Glutamatergic neuron (in vitro differentiated cells): ENCODE results near the gene TMIGD3. TPM values are rescaled to one million over a fixed set of nuclear protein-coding genes. Genes with fewer than 3 reads are reported as not detected.

ENCODE experiments used
- DNase-seq: peaks from one replicate; pipeline ENCODE4 v3.0.0; 2022
- H3K27ac Mint-ChIP-seq: one replicate; pipeline ENCODE4 v1.8.0; 2020; ENCODE audit warnings: mild to moderate bottlenecking, mixed read lengths, inconsistent platforms; ENCODE audit not compliant: unreplicated experiment
- H3K27me3 Mint-ChIP-seq: one replicate; pipeline ENCODE4 v1.8.0; 2020; ENCODE audit warnings: mild to moderate bottlenecking, moderate library complexity, mixed read lengths, inconsistent platforms; ENCODE audit not compliant: unreplicated experiment
- H3K36me3 Mint-ChIP-seq: one replicate; pipeline ENCODE4 v1.8.0; 2020; ENCODE audit warnings: mild to moderate bottlenecking, mixed read lengths, inconsistent platforms; ENCODE audit not compliant: unreplicated experiment
- H3K4me1 Mint-ChIP-seq: one replicate; pipeline ENCODE4 v1.8.0; 2020; ENCODE audit warnings: mild to moderate bottlenecking, low read depth, mixed read lengths, inconsistent platforms; ENCODE audit not compliant: unreplicated experiment
- H3K4me3 Mint-ChIP-seq: one replicate; pipeline ENCODE4 v1.8.0; 2020; ENCODE audit warnings: mild to moderate bottlenecking, mixed read lengths, inconsistent platforms; ENCODE audit not compliant: unreplicated experiment
- H3K9me3 Mint-ChIP-seq: one replicate; pipeline ENCODE4 v1.8.0; 2020; ENCODE audit warnings: mild to moderate bottlenecking, moderate library complexity, mixed read lengths, inconsistent platforms; ENCODE audit not compliant: unreplicated experiment
- CTCF ChIP-seq: fragments of 200-600 bp; sonication (generic); IDR thresholded peaks from one replicate; pipeline ENCODE4 v1.5.0; 2021; ENCODE audit not compliant: partially characterized antibody, unreplicated experiment
- total RNA-seq: library from RNA; stranded (reverse); fragmentation: NEBNext Ultra II Directional; extraction: Animal tissue kit (Norgen Biotek cat#: 25700); gene quantifications from one replicate; pipeline ENCODE4 v1.2.1, GENCODE V29; 2021; ENCODE audit not compliant: unreplicated experiment

TMIGD3 gene
- total RNA-seq, 1 donor from 2014 or later = not detected

GRCh38 chr1:111506561-111506960 is 3.1 kb upstream of the TMIGD3 start:
- no peaks in the 10 kb centered on the region for H3K9me3 Mint-ChIP-seq
- H3K4me3 Mint-ChIP-seq = no peak overlapping the region
- H3K4me1 Mint-ChIP-seq = no peaks in the 10 kb centered on the region
- no peak overlapping the region for H3K27ac Mint-ChIP-seq
- H3K36me3 Mint-ChIP-seq = no peaks in the 10 kb centered on the region
- DNase-seq = no peak
- no peak for TF ChIP-seq CTCF
- peaks cover 3% of the 10 kb centered on the region for H3K27me3 Mint-ChIP-seq

DNA sequence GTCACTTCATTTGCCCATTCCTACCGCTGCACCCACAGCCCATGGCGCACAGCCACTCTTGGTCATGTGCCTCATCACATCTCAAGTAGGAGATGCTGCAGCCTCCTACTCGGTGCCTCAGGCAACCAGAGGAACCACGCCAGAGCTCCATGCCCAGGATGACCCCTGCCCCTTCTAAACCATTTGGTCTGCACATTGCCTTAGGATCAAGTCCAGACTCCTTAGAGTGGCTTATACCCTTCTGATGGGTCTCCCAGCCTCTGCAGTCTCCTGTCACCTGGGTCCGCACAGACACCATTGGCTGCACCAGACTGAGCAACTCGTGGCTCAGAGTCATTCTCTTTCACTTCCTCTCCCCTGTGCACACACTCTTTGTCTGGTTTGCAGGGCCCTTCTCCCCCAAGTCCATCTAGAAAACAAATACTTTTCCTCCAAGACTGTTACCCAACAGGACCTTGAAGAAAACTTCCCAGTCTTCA is 2.2 kb upstream of the TMIGD3 start:
- peaks cover 3% of the 10 kb centered on the region for H3K27me3 Mint-ChIP-seq
- H3K4me1 Mint-ChIP-seq = no peaks in the 10 kb centered on the region
- no peak overlapping the region for H3K27ac Mint-ChIP-seq
- TF ChIP-seq CTCF = no peak
- DNase-seq = no peak
- H3K36me3 Mint-ChIP-seq = no peaks in the 10 kb centered on the region
- H3K9me3 Mint-ChIP-seq = no peaks in the 10 kb centered on the region
- H3K4me3 Mint-ChIP-seq = no peak overlapping the region

DNA sequence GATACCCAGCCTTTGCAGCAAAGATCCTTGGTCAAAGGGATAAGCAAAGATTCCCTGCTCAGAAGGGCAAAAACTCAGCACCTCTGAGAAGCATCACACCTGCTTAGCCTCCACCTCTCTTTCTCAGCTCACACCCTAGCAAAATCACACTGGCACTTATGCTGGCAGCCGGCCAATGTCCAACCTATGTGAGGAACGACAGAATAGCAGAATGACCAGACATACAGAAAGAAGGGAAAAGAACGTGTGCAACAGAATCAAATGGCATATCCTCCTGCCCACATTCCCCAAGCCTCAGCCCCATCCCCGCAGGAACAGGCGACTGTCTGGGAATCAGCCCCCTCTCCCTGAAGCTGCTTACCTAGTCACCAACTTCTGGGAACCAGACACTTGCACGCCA is 664 bp upstream of the TMIGD3 start:
- no peak for DNase-seq
- Mint-ChIP-seq H3K4me3 (no peak overlapping the region), H3K36me3 (no peaks in the 10 kb centered on the region), H3K9me3 (no peaks in the 10 kb centered on the region), H3K27ac (no peak overlapping the region), H3K4me1 (no peaks in the 10 kb centered on the region), H3K27me3 (peaks cover 3% of the 10 kb centered on the region)
- no peak for TF ChIP-seq CTCF

GRCh38 chr1:111501645-111502044 is 1.8 kb downstream of the TMIGD3 start:
- Mint-ChIP-seq H3K4me1 (no peaks in the 10 kb centered on the region), H3K36me3 (no peaks in the 10 kb centered on the region), H3K27me3 (peaks cover 3% of the 10 kb centered on the region), H3K4me3 (no peak overlapping the region), H3K27ac (no peak overlapping the region), H3K9me3 (no peaks in the 10 kb centered on the region)
- no peak for TF ChIP-seq CTCF
- no peak for DNase-seq

DNA sequence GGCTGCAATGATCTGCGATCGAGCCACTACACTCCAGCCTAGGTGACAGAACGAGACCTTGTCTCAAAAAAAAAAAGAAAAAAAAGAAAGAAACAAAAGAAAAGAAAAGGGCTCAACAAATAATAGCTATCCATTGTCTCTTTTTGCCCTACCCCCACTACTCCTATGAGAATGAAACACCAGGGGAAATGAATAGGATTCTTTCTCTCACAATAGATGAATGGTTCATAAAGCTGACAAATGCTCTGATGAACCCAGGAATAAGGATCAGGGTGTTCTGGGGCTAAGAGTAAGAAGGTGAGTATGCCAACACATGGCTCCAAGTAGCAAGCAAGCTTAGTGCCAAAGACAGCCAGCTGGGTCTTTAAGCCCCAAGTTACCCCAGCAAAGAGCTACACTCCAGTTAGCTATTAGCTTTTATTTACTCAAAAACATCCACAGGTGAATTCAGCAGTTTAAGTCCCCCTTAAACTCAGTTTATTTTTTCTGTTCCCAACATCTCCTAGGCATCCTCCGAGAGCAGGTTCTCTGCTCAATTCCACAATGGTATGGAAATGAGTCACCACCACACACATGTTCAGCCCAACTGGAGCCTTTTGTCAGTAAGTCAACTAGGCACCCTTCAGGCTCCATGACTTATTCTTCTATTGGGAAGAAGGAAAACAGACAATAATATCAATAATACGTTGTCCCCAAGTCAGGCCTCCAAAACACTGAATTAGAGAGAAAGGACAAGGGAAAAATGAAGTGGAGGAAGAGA is 4.2 kb downstream of the TMIGD3 start:
- no peak overlapping the region for H3K4me3 Mint-ChIP-seq
- H3K27me3 Mint-ChIP-seq = no peaks in the 10 kb centered on the region
- no peak for DNase-seq
- H3K9me3 Mint-ChIP-seq = no peaks in the 10 kb centered on the region
- TF ChIP-seq CTCF = no peak
- no peaks in the 10 kb centered on the region for H3K36me3 Mint-ChIP-seq
- H3K4me1 Mint-ChIP-seq = no peaks in the 10 kb centered on the region
- no peak overlapping the region for H3K27ac Mint-ChIP-seq
